ENCODE measurements around the gene RFESD.

The RFESD gene

GRCh38 chr5:95621839-95622629 lies 24.5 kb upstream of the RFESD start:
- Histone ChIP-seq H3K27me3 (ENCODE audit: insufficient read depth, low read length) (peaks cover 33% of the 10 kb centered on the region), H4K12ac (ENCODE audit: low read depth, low read length) (no peak overlapping the region), H2AK5ac (ENCODE audit: low read length) (no peak overlapping the region), H3K79me2 (ENCODE audit: control insufficient read depth, insufficient read depth, low read length, poor library complexity) (no peaks in the 10 kb centered on the region), H3K4me2 (ENCODE audit: low read length) (no peak overlapping the region), H2BK5ac (ENCODE audit: low read depth, low read length, poor library complexity) (no peak overlapping the region), H3K27ac (ENCODE audit: low read depth, low read length) (no peak overlapping the region), H3K4ac (ENCODE audit: low read depth, low read length) (no peak overlapping the region), H2BK120ac (ENCODE audit: insufficient read depth, low read length, poor library complexity) (no peak overlapping the region), H3K4me3 (ENCODE audit: low read depth, low read length) (no peak overlapping the region), H3K9me3 (ENCODE audit: insufficient read depth, low read depth, low read length) (peaks cover 2% of the 10 kb centered on the region), H3K23ac (ENCODE audit: low read length) (no peak overlapping the region), H3K79me1 (ENCODE audit: low read length) (no peaks in the 10 kb centered on the region), H3K18ac (ENCODE audit: low read length) (no peak overlapping the region), H3K36me3 (ENCODE audit: control insufficient read depth in 1 of 2, insufficient read depth in 2 of 2, low read length in 2 of 2) (no peaks in the 10 kb centered on the region), H4K91ac (ENCODE audit: low read depth, low read length) (no peak overlapping the region), H3K14ac (ENCODE audit: low read length) (no peak overlapping the region), H3K4me1 (ENCODE audit: control insufficient read depth in 1 of 2, insufficient read depth in 2 of 2, low read length in 2 of 2) (peaks cover 7 to 18% of the 10 kb centered on the region in 2 experiments), H4K8ac (ENCODE audit: low read depth, low read length) (no peak overlapping the region), H2AFZ (ENCODE audit: insufficient read depth, low read length, poor library complexity) (no peak overlapping the region), H3K9ac (ENCODE audit: low read length) (no peak overlapping the region), H2BK12ac (ENCODE audit: low read length) (no peak overlapping the region)
- WGBS (ENCODE audit: extremely low coverage, insufficient coverage, insufficient read length) = no CpG with 5 or more reads among the region's 8 CpGs
- no peak for DNase-seq

DNA sequence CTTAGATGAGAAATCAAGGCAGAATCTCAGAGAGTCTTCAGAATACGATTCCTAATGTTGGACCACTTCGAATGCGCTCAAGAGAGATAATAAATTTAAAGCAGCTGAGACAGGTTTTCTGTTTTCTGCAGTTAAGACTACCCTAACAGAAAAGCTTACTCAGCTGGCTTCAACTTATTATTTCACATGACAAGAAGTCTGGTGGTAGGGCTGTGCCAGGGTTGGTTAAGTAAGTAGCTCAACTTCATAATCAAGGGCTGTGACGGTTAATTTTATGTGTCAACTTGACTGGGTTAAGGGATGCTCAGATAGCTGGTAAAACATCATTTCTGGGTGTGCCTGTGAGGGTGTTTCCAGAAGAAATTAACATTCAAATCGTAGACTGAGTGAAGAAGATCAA lies 22.9 kb upstream of the RFESD start:
- Histone ChIP-seq H3K4me2 (ENCODE audit: low read length) (no peak overlapping the region), H2BK12ac (ENCODE audit: low read length) (no peak overlapping the region), H3K36me3 (ENCODE audit: control insufficient read depth in 1 of 2, insufficient read depth in 2 of 2, low read length in 2 of 2) (no peaks in the 10 kb centered on the region), H3K4me1 (ENCODE audit: control insufficient read depth in 1 of 2, insufficient read depth in 2 of 2, low read length in 2 of 2) (peaks cover 7 to 18% of the 10 kb centered on the region in 2 experiments), H2BK120ac (ENCODE audit: insufficient read depth, low read length, poor library complexity) (no peak overlapping the region), H3K27ac (ENCODE audit: low read depth, low read length) (no peak overlapping the region), H3K79me1 (ENCODE audit: low read length) (no peaks in the 10 kb centered on the region), H4K8ac (ENCODE audit: low read depth, low read length) (no peak overlapping the region), H2AFZ (ENCODE audit: insufficient read depth, low read length, poor library complexity) (no peak overlapping the region), H3K4ac (ENCODE audit: low read depth, low read length) (no peak overlapping the region), H3K23ac (ENCODE audit: low read length) (no peak overlapping the region), H3K9me3 (ENCODE audit: insufficient read depth, low read depth, low read length) (peaks cover 2% of the 10 kb centered on the region), H3K9ac (ENCODE audit: low read length) (no peak overlapping the region), H3K4me3 (ENCODE audit: low read depth, low read length) (no peak overlapping the region), H3K27me3 (ENCODE audit: insufficient read depth, low read length) (peaks cover 32% of the 10 kb centered on the region), H3K18ac (ENCODE audit: low read length) (no peak overlapping the region), H4K91ac (ENCODE audit: low read depth, low read length) (no peak overlapping the region), H4K12ac (ENCODE audit: low read depth, low read length) (no peak overlapping the region), H2AK5ac (ENCODE audit: low read length) (no peak overlapping the region), H3K79me2 (ENCODE audit: control insufficient read depth, insufficient read depth, low read length, poor library complexity) (no peaks in the 10 kb centered on the region), H3K14ac (ENCODE audit: low read length) (no peak overlapping the region), H2BK5ac (ENCODE audit: low read depth, low read length, poor library complexity) (no peak overlapping the region)
- no peak for DNase-seq
- WGBS (ENCODE audit: extremely low coverage, insufficient coverage, insufficient read length) = no CpG with 5 or more reads among the region's 5 CpGs

GRCh38 chr5:95624368-95624767 lies 22.2 kb upstream of the RFESD start:
- Histone ChIP-seq H3K4me1 (ENCODE audit: control insufficient read depth in 1 of 2, insufficient read depth in 2 of 2, low read length in 2 of 2) (peaks cover 7 to 18% of the 10 kb centered on the region in 2 experiments), H4K12ac (ENCODE audit: low read depth, low read length) (no peak overlapping the region), H4K91ac (ENCODE audit: low read depth, low read length) (no peak overlapping the region), H2AFZ (ENCODE audit: insufficient read depth, low read length, poor library complexity) (no peak overlapping the region), H3K23ac (ENCODE audit: low read length) (no peak overlapping the region), H3K18ac (ENCODE audit: low read length) (no peak overlapping the region), H3K14ac (ENCODE audit: low read length) (no peak overlapping the region), H2BK5ac (ENCODE audit: low read depth, low read length, poor library complexity) (no peak overlapping the region), H2BK12ac (ENCODE audit: low read length) (no peak overlapping the region), H3K27ac (ENCODE audit: low read depth, low read length) (no peak overlapping the region), H3K9me3 (ENCODE audit: insufficient read depth, low read depth, low read length) (peaks cover 4% of the 10 kb centered on the region), H4K8ac (ENCODE audit: low read depth, low read length) (no peak overlapping the region), H3K9ac (ENCODE audit: low read length) (no peak overlapping the region), H3K4me3 (ENCODE audit: low read depth, low read length) (no peak overlapping the region), H2AK5ac (ENCODE audit: low read length) (no peak overlapping the region), H3K36me3 (ENCODE audit: control insufficient read depth in 1 of 2, insufficient read depth in 2 of 2, low read length in 2 of 2) (no peaks in the 10 kb centered on the region), H3K79me2 (ENCODE audit: control insufficient read depth, insufficient read depth, low read length, poor library complexity) (no peaks in the 10 kb centered on the region), H2BK120ac (ENCODE audit: insufficient read depth, low read length, poor library complexity) (no peak overlapping the region), H3K27me3 (ENCODE audit: insufficient read depth, low read length) (peaks cover 25% of the 10 kb centered on the region), H3K4ac (ENCODE audit: low read depth, low read length) (no peak overlapping the region), H3K4me2 (ENCODE audit: low read length) (no peak overlapping the region), H3K79me1 (ENCODE audit: low read length) (no peaks in the 10 kb centered on the region)
- WGBS (ENCODE audit: extremely low coverage, insufficient coverage, insufficient read length) = no CpG with 5 or more reads among the region's 2 CpGs
- DNase-seq = no peak

DNA sequence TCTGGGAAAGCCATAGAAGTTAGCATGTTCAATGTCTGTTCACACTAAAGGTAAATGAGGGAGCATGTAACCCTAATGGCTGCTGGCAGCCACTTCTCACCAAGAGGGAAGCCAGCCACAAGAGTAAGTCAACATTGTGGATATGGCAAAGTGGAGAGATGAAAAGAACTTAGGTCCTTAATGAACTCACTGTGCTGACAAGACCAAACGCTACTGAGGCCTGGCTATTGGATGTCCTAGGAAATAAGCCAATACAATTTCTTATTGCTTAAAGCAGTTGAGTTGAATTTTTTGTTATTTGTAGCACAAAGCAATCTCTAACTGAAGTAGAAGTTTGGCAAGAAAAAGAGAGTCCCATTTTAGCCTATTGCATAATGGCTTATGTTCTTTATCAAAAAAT lies 19.9 kb upstream of the RFESD start:
- H3K14ac ChIP-seq (ENCODE audit: low read length) = no peak overlapping the region
- no peak overlapping the region for H3K4ac ChIP-seq (ENCODE audit: low read depth, low read length)
- H3K27me3 ChIP-seq (ENCODE audit: insufficient read depth, low read length) = peaks cover 3% of the 10 kb centered on the region
- H3K27ac ChIP-seq (ENCODE audit: low read depth, low read length) = no peak overlapping the region
- no peak overlapping the region for H3K23ac ChIP-seq (ENCODE audit: low read length)
- no peak overlapping the region for H2AK5ac ChIP-seq (ENCODE audit: low read length)
- no peak overlapping the region for H4K8ac ChIP-seq (ENCODE audit: low read depth, low read length)
- no peak overlapping the region for H3K4me2 ChIP-seq (ENCODE audit: low read length)
- H3K4me1 ChIP-seq (ENCODE audit: control insufficient read depth in 1 of 2, insufficient read depth in 2 of 2, low read length in 2 of 2) = no peaks in the 10 kb centered on the region
- WGBS (ENCODE audit: extremely low coverage, insufficient coverage, insufficient read length) = no CpG with 5 or more reads among the region's 1 CpG
- H2BK5ac ChIP-seq (ENCODE audit: low read depth, low read length, poor library complexity) = no peak overlapping the region
- no peaks in the 10 kb centered on the region for H3K79me2 ChIP-seq (ENCODE audit: control insufficient read depth, insufficient read depth, low read length, poor library complexity)
- H3K36me3 ChIP-seq (ENCODE audit: control insufficient read depth in 1 of 2, insufficient read depth in 2 of 2, low read length in 2 of 2) = no peaks in the 10 kb centered on the region
- H2BK12ac ChIP-seq (ENCODE audit: low read length) = no peak overlapping the region
- no peak overlapping the region for H3K4me3 ChIP-seq (ENCODE audit: low read depth, low read length)
- H4K12ac ChIP-seq (ENCODE audit: low read depth, low read length) = no peak overlapping the region
- H2BK120ac ChIP-seq (ENCODE audit: insufficient read depth, low read length, poor library complexity) = no peak overlapping the region
- H3K9ac ChIP-seq (ENCODE audit: low read length) = no peak overlapping the region
- DNase-seq = no peak
- no peaks in the 10 kb centered on the region for H3K79me1 ChIP-seq (ENCODE audit: low read length)
- peaks cover 2% of the 10 kb centered on the region for H3K9me3 ChIP-seq (ENCODE audit: insufficient read depth, low read depth, low read length)
- no peak overlapping the region for H2AFZ ChIP-seq (ENCODE audit: insufficient read depth, low read length, poor library complexity)
- H3K18ac ChIP-seq (ENCODE audit: low read length) = no peak overlapping the region
- no peak overlapping the region for H4K91ac ChIP-seq (ENCODE audit: low read depth, low read length)

Measured in trophoblast cell (in vitro differentiated cells and primary cell).